PFSK-1 (cell line): ENCODE measurements around the gene RGS17.

ENCODE experiments used
- POLR2AphosphoS5 ChIP-seq: IDR thresholded peaks from 2 replicates; pipeline ENCODE4 v1.6.1; 2012; ENCODE audit warnings: low read depth, mild to moderate bottlenecking, control low read depth, low read length, moderate library complexity
- SIN3A ChIP-seq: IDR thresholded peaks from 2 replicates; pipeline ENCODE4 v1.6.1; 2012; ENCODE audit warnings: mild to moderate bottlenecking, low read length, moderate library complexity, borderline replicate concordance; ENCODE audit not compliant: insufficient read depth
- TF ChIP-seq, protein P1 (sequence below), 2 experiments: IDR thresholded peaks; 2 replicates each; pipeline versions ENCODE4 v1.6.1 to v1.8.0; 2011 to 2012; ENCODE audit warnings: low read depth in 2 of 2, low read length in 2 of 2, control low read depth in 1 of 2, inconsistent platforms in 1 of 2, mild to moderate bottlenecking in 1 of 2, moderate library complexity in 1 of 2; ENCODE audit not compliant: insufficient read depth in 1 of 2

DNA sequence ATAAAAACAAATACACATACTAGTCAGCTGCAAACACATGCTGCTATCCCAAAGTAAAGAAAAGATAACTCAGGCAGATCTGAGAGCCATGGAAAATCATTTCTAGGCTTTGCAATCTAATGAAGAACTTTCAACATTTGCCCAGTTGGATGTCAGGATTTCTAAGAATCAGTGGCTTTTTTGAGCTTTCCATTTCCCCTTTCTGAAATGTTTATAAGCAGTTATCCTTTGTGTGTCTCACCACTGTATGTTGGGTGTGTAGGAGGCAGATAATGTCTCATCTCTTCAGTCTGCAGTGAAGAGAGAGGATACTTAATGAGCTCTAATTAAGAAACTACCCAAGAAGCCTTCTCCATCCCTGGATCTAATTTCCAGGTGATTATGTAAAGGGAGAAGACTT, 43.6 kb downstream of the RGS17 start:
- TF ChIP-seq SIN3A = no peak
- TF ChIP-seq POLR2AphosphoS5 = no peak
- TF ChIP-seq, protein P1, sequence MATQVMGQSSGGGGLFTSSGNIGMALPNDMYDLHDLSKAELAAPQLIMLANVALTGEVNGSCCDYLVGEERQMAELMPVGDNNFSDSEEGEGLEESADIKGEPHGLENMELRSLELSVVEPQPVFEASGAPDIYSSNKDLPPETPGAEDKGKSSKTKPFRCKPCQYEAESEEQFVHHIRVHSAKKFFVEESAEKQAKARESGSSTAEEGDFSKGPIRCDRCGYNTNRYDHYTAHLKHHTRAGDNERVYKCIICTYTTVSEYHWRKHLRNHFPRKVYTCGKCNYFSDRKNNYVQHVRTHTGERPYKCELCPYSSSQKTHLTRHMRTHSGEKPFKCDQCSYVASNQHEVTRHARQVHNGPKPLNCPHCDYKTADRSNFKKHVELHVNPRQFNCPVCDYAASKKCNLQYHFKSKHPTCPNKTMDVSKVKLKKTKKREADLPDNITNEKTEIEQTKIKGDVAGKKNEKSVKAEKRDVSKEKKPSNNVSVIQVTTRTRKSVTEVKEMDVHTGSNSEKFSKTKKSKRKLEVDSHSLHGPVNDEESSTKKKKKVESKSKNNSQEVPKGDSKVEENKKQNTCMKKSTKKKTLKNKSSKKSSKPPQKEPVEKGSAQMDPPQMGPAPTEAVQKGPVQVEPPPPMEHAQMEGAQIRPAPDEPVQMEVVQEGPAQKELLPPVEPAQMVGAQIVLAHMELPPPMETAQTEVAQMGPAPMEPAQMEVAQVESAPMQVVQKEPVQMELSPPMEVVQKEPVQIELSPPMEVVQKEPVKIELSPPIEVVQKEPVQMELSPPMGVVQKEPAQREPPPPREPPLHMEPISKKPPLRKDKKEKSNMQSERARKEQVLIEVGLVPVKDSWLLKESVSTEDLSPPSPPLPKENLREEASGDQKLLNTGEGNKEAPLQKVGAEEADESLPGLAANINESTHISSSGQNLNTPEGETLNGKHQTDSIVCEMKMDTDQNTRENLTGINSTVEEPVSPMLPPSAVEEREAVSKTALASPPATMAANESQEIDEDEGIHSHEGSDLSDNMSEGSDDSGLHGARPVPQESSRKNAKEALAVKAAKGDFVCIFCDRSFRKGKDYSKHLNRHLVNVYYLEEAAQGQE (IDR thresholded peaks at IDR 0.05; ENCODE audit: insufficient read depth in 1 of 2, low read depth in 2 of 2, low read length in 2 of 2) = no peak
